ENCODE results near the gene ZDHHC17.

ZDHHC17 gene

DNA sequence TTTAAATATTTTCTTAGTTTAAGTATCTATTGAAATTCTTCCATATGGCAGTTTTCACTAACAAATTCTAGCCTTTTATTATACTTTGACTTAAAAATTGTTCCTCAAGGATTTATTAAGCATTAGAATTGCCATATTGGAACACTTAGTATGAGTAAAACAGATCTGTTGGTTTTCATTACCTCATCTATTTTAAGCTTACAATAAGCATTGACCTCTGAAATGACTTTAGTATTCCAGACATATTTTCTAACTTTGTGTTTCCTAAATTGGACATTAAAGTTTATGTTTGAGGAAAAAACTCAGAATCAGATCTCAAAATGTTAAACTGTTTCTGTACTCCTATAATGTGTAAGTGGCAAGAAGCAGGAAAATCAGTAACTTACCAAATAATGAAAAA is 66.5 kb downstream of the ZDHHC17 start:
- DNase-seq: no peak

DNA sequence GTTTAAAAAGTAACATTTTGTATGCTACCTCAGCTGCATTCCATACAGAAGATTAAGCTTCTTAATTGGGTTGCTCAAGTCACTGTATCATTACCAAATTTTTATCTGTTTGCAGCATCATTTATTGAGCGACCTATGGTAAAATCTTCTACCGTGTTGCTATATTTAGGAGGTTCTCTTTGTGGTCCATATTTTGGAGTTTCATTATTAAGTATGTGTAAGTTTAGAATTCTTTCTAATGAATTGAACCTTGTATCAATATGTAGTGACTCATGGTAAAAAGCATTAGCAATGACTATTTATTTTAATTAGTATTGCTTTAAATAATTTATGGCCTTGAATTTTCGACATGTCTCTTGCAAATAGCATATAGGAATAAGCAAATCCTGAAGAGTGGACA is 72.7 kb downstream of the ZDHHC17 start:
- DNase-seq: no peak

DNA sequence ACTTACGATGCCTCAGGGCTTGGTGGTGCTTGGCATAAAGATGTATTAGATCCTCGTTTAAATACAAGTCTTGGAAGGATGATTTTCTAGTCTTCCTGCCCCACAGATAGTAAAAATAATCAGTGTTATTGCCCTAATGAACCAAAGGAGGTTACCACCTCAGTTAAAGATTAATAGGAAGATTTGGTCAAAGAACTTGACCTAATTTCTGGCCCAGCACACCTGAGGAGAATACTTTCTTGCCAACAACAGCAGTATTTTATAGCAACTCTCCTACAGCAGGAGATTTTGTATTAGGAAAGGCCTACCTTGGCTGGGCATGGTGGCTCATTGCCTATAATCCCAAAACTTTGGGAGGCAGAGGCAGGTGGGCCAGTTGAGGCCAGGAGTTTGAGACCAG is 83.3 kb downstream of the ZDHHC17 start:
- DNase-seq: no peak

DNA sequence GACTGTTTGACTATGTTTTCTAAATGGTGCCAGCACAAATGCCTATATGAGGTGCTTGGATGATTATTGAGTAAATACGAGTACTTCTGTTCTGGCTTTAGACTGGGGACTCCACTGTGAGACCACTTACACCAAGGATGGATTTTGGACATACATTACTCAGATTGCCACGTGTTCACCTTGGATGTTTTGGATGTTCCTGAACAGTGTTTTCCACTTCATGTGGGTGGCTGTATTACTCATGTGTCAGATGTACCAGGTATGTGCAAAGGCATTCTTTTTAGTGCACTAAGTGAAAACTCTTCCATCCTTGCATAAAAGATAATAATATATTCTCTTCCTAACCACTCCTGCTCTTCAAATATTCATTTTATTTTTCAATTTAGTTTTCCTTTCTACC is 84.2 kb downstream of the ZDHHC17 start:
- DNase-seq: no peak

DNA sequence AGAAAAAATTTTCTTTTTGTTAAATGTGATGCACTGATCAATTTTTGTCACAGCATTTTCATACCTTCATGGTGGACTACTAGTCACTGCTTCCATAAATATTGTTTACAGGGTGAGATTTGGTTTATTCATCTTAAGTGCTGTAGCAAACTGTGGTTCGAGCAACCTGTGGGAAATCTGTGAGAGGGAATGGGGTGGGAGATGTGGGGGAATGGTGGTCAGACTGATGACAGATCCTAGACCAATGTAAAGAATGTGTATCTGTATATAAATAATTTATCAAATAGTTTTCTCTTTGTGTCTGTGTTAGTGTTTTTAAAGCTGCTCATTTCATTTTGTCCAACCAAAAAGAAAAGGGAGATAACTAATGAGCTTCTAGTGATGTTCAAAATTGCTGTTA is 88.2 kb downstream of the ZDHHC17 start:
- no peak for DNase-seq

DNA sequence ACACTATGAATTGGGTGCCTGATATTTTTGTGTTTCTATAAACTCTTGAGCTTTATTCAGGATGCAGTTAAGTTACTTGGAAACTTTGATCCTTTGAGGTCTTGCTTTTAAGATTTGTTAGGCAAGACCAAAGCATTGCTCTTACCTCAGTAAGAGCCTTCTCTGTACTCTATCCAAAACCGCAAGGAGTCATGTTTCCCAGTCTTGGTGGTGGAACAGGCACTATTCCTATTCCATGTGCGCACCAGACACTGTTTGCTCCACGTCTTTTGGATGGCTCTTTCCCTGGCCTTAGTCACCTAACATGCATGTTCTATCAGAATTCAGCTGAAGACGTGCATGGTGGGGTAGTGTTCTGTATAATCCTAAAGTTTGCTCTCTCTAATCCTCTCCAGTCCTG is 91.4 kb downstream of the ZDHHC17 start:
- no peak for DNase-seq

DNA sequence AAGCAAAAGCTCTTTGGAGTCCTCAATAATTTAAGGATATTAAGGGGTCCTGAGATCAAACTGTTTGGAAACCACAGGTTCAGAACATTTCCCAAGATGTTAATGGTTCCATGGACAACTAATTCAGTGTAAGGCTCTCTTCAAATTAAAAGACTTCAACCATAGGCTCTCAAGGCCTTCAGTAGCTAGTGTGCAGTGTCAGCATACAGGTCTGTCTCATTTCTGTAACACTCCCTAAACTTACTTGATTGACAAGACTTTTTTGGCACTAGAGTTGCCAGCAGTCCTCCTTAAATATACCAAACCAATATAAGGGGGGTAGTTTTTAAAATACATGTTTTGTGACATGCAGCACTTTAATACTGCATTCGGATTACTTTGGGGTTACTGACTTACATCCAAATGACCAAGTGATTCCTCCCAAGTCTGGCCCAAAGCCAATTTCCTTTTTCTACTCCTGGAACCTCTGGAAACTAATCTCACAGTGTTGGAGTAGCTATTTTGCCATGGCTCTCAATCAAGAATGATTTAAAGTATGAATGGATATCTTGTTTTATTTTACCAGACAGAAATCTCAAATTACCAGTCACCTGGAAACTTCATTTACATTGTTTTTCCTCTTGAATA is 92.2 kb downstream of the ZDHHC17 start:
- DNase-seq: no peak

DNA sequence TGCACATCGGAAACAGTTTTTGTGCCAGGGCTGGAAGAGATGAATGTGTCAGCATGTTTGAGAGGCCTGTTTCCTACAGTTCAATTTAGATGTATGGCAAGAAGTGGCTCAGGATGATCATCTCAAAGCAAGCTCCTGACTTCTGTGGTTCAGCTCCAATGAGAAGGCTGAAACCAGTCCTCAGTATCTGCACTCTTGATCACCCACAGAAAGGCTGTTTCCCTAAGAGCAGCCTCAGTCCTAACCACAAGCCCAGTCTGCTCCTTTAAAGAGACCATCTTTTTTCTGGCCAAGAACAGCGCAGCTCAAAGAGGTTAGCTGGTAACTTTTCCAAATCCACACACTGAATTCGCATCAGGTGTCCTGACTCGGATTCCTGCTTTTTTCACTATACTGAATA is 95.7 kb downstream of the ZDHHC17 start:
- DNase-seq: no peak

DNA sequence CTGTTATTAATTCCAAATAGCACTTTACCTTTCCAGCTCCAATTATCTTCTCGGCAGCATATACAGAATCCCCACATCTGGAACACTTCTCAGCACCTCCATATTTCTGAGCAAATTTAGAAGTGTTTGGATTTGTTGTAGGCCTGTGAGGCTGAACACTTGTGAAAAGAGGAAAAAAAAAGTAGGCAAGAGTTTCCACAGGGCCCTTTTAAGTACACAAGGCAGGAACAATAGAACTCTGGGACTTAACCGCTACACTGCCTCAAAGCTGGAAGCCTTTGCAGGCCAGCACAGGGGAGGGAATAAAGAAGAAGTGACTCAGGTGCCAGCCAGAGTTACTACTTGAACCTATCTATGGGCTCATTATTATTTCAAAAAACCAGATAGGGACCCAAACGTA is 96.3 kb downstream of the ZDHHC17 start:
- no peak for DNase-seq

DNA sequence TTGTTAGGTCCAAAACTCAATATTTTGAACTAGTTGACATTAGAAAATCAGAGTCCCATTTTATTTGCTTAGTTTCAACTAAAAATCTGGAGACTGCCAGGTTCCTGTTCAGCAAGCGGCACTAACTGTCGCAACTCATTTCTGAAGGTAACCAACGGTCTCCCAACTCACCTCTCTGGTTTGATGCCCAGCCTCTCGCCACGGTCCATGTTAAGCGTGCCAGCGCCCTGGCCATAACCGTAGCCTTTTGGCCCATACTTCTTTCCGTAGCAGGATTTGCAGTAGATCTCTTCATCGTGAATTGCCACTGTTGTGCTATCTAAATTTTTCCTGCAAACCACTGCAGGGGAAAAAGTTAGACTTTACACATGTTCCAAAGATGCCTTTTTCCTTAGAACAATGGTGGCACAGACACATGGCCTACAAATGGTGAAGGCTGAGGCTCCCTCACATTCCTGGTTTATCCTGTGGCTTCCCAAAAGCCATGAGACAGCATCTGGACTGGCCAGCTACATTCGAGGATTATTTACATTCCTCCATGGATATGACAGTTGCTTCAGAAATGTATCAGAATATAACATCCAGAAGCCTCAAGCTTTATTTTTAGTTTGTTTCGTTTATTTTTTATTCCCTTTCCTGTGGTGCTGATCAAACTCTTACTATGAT is 99.2 kb downstream of the ZDHHC17 start:
- no peak for DNase-seq

DNA sequence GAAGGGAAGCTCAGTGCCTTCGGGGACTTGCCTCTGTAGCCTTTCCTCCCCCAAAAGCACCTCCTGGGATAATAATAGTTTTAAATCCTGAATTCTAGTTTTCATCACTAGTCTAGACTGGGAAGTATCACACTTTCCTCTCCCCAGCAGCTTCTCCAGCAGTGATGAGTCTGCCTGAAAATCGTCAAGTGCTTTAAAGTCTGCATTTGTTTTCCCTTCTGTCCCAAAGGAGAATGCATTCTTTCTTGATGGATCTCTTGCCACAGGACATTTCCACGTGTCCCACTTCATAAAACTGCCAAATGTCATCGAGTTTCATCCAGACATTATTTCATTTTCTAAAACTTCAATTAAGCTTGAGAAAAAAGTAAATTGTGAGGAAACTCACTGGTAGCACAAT is 99.9 kb downstream of the ZDHHC17 start:
- DNase-seq: no peak

DNA sequence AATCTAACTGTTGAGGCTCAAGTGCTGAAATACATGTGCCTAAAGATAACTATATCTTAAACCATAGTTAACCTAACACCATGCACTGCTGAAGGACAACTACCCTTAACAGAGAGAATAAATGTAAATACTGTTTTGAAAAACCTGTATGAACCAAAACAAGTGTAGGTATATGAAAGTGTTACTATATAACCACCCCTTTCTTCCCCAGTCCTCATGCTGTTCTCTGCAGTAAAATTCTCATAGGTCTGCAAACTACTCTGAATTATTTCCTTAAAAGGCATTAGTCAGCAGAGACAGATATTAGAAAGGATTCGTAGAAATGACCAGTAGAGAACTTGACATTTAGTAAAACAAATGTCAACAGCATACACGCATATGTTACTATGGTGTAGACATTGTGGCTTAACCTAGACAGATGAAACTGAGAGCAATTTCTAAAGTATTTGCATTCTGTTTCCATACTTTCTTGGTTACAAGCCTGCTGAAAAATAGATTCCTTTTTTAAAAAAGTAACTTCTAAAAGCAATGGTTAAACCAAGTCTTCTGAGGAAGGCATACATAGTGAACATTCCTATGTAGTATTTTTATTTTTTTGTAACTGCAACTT is 101.0 kb downstream of the ZDHHC17 start:
- DNase-seq: no peak

DNA sequence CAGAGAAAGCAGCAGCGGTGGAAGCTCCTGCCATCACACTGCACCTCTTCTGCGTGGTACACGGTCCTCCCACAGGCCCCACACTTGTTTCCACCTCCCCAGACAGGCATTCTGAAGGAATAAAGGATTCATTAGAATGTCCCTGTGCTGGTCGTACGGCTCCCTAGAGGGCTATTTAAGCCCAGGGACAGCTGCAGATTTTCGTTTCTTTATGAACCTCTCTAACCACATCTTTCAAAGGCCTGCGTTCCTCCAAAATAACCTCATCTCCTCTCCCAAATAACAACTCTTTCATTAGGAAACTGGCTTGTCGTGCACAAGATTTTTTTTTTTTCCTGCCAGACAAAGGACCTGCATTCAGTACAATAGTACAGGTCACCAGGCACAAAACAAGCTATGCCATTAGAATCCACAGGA is 102.2 kb downstream of the ZDHHC17 start:
- DNase-seq: no peak

DNA sequence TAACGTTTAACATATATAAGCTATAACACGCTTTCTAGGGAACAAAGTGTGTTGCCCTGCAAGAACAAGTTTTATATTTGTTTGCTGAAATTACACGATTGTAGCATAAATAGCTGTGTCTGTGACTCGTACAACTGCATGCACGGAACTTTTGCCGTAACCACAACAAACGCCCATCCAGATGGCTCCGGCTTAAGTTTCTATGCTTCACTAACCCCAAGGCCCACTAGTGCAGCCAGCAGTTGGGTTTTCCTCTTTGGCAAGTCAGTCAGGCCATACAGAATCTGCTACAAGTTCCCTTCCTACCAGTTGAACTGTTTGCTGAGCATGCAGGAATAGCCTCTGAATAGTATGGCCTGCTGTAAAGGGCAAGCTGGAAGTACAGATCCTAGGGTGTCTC is 102.8 kb downstream of the ZDHHC17 start:
- no peak for DNase-seq

DNA sequence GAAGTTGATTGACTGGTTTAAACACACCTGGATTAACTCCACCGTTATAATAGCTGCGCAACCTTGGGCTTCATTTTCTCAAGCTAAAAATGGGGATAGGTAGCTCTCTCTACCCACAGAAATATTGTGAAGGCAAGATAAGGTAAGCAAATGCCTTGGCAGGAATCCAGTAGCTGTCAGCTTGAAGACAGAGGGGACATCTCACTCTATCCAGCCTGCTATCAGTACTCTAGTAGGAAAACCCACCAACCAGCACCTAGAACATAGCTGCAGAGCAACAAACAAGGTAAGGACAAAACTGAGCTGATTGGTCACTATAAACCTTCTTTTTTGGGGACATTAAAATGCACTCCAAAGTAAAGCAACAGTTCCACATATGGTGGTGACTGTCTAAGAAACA is 107.2 kb downstream of the ZDHHC17 start:
- DNase-seq: no peak

DNA sequence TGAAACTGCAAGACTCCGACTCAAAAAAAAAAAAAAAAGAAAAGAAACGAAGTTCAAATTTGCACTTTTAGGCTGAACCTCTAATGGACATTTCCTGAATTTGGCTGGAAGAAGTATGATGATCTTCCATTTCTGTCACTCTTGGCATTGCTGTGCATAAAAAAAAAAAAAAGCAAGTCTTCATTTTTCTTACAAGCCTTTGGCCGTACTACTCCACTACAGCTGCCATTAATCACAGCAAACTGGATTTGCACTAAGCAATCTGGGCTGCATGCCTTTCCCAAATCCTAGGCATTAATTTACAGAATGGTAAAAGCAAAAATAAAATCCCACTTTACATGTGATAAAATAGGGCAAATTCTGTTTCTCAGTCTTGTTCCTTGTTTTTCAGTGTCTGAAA is 107.8 kb downstream of the ZDHHC17 start:
- no peak for DNase-seq

DNA sequence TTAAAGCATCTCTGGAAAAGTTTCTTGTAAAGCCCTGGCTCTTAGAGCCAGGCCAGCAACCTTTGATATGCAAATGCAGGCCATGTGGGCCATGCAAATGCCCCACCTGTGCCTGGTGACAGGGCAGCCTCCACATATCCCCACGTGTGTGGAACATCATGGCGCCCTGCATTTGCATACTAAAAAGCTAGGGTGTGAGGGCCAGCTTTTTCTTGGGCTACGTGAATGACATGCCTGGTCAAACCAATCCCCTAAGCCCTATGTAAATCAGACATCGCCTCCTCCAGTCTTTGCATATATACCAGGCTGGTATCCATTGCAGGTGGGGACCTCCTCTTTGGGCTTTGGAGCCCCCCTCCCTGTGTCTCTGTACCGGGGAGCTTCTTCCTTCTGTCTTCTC is 108.5 kb downstream of the ZDHHC17 start:
- DNase-seq: no peak

DNA sequence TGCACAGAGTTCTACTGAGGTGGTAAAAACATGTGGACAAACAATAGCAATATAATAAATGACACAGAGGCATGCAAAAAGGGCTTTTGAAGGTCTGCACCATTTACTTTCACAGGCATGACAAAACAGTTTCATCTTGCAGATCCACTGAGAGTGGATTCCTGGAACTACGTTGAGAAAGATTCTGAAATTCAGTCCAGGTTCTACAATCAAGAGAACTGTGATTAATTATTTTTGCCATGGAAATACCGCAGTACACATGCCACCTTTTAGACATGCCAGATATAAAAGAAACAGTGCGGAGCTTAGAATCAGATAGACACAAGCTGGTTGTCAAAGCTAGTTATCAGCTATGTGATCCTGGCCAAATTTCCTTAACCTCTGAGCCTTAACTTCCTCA is 110.1 kb downstream of the ZDHHC17 start:
- no peak for DNase-seq

DNA sequence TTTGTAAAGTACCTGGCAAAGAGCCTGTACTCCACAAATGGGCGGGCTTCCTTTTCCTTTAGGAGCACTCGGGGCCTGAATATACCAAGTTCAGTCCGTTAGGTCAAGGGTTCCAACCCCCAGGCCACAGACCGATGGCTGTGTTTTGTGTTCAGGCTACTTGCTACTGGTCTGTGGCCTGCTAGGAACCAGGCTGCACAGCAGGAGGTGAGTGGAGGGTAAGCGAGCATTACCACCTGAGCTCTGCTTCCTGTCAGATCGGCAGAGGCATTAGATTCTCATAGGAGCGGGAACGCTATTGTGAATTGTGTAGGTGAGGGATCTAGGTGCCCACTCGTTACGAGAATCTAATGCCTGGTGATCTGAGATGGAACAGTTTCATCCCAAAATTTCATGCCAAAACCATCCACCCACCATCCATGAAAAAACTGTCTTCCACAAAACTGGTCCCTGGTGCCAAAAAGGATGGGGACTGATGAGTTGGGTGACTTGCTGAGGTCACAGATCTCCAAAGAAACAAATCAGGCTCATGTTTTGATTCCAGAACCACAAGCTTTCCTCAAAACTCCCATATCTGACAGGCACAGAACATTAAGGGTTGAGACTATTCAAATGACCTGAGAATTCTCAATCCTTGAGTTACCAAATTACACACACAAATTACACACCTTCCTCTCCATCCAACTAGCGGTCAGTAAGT is 110.7 kb downstream of the ZDHHC17 start:
- no peak for DNase-seq

DNA sequence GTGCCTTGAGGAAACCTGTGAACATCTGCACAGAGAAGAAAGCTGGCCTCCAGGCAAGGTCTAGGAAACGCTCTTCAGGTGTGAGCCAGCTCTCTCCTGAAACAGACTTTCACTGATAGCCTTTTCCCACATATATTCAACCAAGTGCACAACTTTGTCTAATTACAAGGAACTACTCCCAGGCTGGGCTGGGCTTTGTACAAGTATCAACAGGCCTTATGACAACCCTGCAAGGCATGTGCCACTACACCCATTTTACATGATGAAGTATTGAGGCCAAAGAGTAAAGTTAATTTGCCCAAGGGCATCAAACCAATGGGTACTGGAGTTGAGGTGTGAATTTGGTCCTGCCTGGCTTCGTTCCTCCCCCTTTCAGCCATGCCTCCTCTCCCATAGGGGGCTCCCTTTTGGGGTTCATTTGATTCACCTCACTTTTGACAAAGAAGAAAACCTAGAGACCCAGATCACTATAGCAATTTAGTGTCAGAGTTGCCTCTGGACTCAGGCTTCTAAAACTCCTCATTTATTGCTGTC is 112.8 kb downstream of the ZDHHC17 start:
- DNase-seq: no peak

DNA sequence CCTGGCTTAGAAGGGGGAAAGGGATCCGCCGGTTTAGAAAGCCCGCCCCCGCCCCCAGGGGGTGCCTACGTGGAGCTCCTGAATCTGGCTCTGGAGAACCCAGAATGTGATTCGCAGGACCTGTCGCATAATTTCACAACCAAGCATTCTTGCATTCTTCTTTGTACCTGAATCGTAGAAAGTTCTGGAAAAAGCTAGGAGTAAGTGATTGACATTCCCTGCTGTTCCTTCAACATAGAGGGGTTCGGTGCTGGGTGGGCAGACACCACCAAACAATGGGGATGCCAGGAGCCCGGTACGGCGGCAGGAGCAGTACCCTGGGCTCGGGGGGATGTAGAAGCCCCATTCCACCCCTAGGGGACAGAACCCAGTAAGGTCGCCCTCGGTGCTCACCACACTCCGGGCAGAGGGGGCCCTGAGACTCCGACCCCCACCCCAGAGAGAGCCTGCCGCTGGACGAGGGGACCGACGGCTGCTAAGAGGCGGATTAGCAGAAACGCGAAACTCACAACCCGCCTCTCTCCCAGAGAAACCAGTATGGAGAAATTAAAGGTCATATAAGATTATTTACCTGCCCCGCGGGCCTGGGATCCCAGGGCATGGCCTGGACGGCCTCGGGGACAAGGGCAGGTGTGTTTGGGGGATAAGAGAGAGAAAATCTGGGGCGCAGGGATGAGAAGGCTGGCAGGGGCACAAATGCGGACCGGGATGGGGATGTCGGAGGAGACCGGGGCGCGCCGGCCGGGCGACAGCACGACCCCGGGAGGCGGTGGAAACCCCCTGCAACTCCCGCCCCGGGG is 114.4 kb downstream of the ZDHHC17 start:
- no peak for DNase-seq

DNA sequence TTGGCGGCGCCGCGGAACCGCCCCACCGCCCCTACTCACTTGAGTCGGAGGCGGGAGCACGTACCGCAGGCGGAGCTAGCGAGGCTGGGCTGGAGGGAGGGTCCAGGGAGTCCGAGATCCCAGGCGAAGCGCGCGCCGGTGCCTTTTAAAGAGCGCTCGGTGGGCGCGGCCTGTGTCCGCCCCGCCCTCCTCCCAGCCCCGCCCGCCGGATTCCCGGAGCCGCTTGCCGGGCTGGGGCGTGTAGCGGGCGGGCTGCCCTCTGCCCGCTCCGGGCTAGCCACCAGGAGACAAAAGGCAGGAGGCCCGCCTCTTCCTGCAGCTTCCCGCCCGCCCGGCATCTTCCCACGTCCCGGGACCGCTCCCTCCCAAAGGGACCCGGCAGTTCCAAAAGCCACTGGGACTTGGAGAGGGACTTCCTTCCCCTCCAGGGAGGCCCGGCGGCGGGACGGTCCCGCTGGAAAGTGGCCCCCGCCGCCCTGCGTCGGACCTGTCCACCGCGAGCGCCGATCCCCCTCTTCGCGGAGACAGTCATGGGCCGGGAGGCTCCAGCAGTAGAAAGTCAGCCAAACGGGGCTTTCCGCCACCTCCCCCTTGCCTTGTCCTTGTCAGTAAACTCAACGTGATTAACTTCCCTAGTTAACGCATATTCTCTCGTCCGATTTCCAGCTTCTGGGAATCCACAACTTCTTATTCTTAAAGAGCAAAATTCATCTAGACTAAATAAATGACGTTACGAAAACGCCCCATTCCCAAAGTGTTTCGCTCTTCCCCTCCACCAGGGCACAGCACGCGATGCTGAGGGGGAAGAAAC is 115.2 kb downstream of the ZDHHC17 start, which contains the start of gene CSRP2:
TSS of gene CSRP2 (minus strand) at position 121 of the 811 bp plus-strand sequence. CDS start 12,759 bp downstream, outside the sequence.
- DNase-seq: peak; percentile 85

Data from T1000 (cell line).